Astrocyte of the spinal cord (primary cell): Measurements from ENCODE around the gene SUN1.

Source experiments
- DNase-seq: peaks from one replicate; pipeline ENCODE4 v3.0.0; 2011; ENCODE audit warnings: low read depth, low spot score
- H3K4me3 ChIP-seq: 2 replicates; pipeline ENCODE4 v1.5.1; 2011; ENCODE audit warnings: low read depth, mild to moderate bottlenecking, low read length, moderate library complexity
- in situ Hi-C: cut with HindIII; loops from 2 replicates; pipeline ENCODE4 v1.10.0; 2017; ENCODE audit warnings: low sequenced_read_pairs
- TF ChIP-seq, protein P1 (sequence below): IDR thresholded peaks from 2 replicates; pipeline ENCODE4 v1.5.1; 2012; ENCODE audit warnings: low read depth, mild to moderate bottlenecking, low read length, inconsistent platforms

The SUN1 gene

GRCh38 chr7:826230-826917 lies 5.9 kb upstream of the SUN1 start:
- no peak for DNase-seq
- TF ChIP-seq, protein P1, sequence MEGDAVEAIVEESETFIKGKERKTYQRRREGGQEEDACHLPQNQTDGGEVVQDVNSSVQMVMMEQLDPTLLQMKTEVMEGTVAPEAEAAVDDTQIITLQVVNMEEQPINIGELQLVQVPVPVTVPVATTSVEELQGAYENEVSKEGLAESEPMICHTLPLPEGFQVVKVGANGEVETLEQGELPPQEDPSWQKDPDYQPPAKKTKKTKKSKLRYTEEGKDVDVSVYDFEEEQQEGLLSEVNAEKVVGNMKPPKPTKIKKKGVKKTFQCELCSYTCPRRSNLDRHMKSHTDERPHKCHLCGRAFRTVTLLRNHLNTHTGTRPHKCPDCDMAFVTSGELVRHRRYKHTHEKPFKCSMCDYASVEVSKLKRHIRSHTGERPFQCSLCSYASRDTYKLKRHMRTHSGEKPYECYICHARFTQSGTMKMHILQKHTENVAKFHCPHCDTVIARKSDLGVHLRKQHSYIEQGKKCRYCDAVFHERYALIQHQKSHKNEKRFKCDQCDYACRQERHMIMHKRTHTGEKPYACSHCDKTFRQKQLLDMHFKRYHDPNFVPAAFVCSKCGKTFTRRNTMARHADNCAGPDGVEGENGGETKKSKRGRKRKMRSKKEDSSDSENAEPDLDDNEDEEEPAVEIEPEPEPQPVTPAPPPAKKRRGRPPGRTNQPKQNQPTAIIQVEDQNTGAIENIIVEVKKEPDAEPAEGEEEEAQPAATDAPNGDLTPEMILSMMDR: no peak
- H3K4me3 ChIP-seq: no peak overlapping the region
- in situ Hi-C loops: no loop called here

- DNase-seq: no peak
- TF ChIP-seq, protein P1: no peak
- in situ Hi-C loops: no loop called here
- no peak overlapping the region for H3K4me3 ChIP-seq
These were observed 3.3 kb upstream of the SUN1 start for GRCh38 chr7:828793-829561.

- H3K4me3 ChIP-seq: no peak overlapping the region
- TF ChIP-seq, protein P1: no peak
- no peak for DNase-seq
- in situ Hi-C loops: no loop called here
These were observed 2.2 kb upstream of the SUN1 start for GRCh38 chr7:830069-830468.

- DNase-seq: peak; percentile 92
- H3K4me3 ChIP-seq: peak overlapping the region; percentile 12
- in situ Hi-C loops: no loop called here
- TF ChIP-seq, protein P1: no peak
These were observed 595 bp upstream of the SUN1 start for GRCh38 chr7:831596-832166.

GRCh38 chr7:832968-833424 lies 720 bp downstream of the SUN1 start:
- no peak for DNase-seq
- TF ChIP-seq, protein P1: no peak
- no peak overlapping the region for H3K4me3 ChIP-seq
- in situ Hi-C loops: no loop called here

DNA sequence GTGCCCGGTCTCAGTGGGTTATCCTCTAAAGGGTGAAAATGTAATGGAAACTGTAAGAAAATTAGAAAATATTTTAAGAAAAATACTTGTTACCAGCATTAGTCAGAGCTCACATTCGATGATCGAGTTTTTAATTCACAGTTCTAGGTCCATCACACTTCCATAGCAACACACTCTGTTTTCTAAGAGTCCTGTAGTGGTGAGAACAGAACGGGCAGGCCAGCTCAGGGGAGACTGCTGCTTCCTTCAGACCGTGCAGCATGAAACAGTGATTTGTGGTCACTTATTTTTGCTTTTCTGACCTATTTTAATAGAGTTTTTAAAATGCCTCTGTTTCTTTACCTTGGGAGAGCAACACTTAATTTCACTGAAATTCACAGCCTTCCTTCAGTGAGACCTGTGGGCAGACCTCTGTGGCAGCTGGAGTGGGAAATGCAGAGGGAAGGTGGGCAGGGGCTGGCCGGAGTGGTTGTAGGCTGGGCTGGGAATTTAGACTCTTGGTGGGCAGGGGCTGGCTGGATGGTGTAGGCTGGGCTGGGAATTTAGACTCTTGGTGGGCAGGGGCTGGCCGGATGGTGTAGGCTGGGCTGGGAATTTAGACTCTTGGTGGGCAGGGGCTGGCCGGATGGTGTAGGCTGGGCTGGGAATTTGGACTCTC lies 1.5 kb downstream of the SUN1 start:
- H3K4me3 ChIP-seq: no peak overlapping the region
- in situ Hi-C loops: no loop called here
- TF ChIP-seq, protein P1: no peak
- DNase-seq: peak; percentile 43
